Calu3 (cell line): Measurements from ENCODE around the gene TTC23. TPM values are rescaled to one million over a fixed set of nuclear protein-coding genes. Genes with fewer than 3 reads are reported as not detected.

Experiments
- BruUV-seq: library from RNA; stranded (reverse); fragments of 400-500 nt; replicated peaks from 2 replicates; lab custom pipeline; 2021; lab: Mats Ljungman, UMichigan
- CTCF ChIA-PET: fragments of 300-600 bp; sonication (Branson Sonifier 250); formaldehyde crosslinking; loops from one replicate; lab custom pipeline; 2022; ENCODE audit warnings: antibody characterized with exemption; lab: Charles Lee
- DNase-seq: peaks from one replicate; pipeline ENCODE4 v3.0.0; 2022
- H3K27ac Mint-ChIP-seq: one replicate; pipeline ENCODE4 v1.8.0; 2022; ENCODE audit warnings: mixed read lengths; ENCODE audit not compliant: unreplicated experiment
- H3K27me3 Mint-ChIP-seq: one replicate; pipeline ENCODE4 v1.8.0; 2022; ENCODE audit warnings: mixed read lengths; ENCODE audit not compliant: unreplicated experiment
- H3K36me3 Mint-ChIP-seq: one replicate; pipeline ENCODE4 v1.8.0; 2022; ENCODE audit warnings: mild to moderate bottlenecking, moderate library complexity, mixed read lengths; ENCODE audit not compliant: insufficient read depth, unreplicated experiment
- H3K4me1 Mint-ChIP-seq: one replicate; pipeline ENCODE4 v1.8.0; 2022; ENCODE audit warnings: mild to moderate bottlenecking, low read depth, mixed read lengths; ENCODE audit not compliant: unreplicated experiment
- H3K4me3 Mint-ChIP-seq: one replicate; pipeline ENCODE4 v1.8.0; 2022; ENCODE audit warnings: mild to moderate bottlenecking, low read depth, moderate library complexity, mixed read lengths; ENCODE audit not compliant: unreplicated experiment
- H3K9me3 Mint-ChIP-seq: one replicate; pipeline ENCODE4 v1.8.0; 2022; ENCODE audit warnings: low read depth, mixed read lengths; ENCODE audit not compliant: unreplicated experiment
- intact Hi-C: fragments of 100-400 bp; cut with micrococcal nuclease; formaldehyde crosslinking; loops from one replicate; pipeline ENCODE4 v1.10.0; 2022; ENCODE audit not compliant: unreplicated experiment
- total RNA-seq: library from RNA; stranded (reverse); gene quantifications from 2 replicates; pipeline ENCODE4 v1.2.3, GENCODE V29; 2022
- TF ChIP-seq, protein P1 (sequence below): fragments of 200-600 bp; IDR thresholded peaks from one replicate; pipeline ENCODE4 v1.8.0; 2022; ENCODE audit warnings: antibody characterized with exemption; ENCODE audit not compliant: unreplicated experiment

Gene TTC23
- total RNA-seq, 1 experiment from 2014 or later, result 18.9 TPM

- Mint-ChIP-seq H3K9me3 (peaks cover 3% of the 10 kb centered on the region), H3K27ac (no peak overlapping the region), H3K27me3 (no peaks in the 10 kb centered on the region), H3K4me3 (no peak overlapping the region), H3K36me3 (no peaks in the 10 kb centered on the region), H3K4me1 (no peaks in the 10 kb centered on the region)
- DNase-seq, result no peak
- intact Hi-C loops, result no loop called here
- TF ChIP-seq, protein P1, sequence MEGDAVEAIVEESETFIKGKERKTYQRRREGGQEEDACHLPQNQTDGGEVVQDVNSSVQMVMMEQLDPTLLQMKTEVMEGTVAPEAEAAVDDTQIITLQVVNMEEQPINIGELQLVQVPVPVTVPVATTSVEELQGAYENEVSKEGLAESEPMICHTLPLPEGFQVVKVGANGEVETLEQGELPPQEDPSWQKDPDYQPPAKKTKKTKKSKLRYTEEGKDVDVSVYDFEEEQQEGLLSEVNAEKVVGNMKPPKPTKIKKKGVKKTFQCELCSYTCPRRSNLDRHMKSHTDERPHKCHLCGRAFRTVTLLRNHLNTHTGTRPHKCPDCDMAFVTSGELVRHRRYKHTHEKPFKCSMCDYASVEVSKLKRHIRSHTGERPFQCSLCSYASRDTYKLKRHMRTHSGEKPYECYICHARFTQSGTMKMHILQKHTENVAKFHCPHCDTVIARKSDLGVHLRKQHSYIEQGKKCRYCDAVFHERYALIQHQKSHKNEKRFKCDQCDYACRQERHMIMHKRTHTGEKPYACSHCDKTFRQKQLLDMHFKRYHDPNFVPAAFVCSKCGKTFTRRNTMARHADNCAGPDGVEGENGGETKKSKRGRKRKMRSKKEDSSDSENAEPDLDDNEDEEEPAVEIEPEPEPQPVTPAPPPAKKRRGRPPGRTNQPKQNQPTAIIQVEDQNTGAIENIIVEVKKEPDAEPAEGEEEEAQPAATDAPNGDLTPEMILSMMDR, result no peak
- no TSS peak for BruUV-seq
- CTCF ChIA-PET, result no interaction called here
These were observed 16.6 kb downstream of the TTC23 start for GRCh38 chr15:99232740-99233139.

- intact Hi-C loops, result no loop called here
- DNase-seq, result no peak
- H3K9me3 Mint-ChIP-seq, result peaks cover 3% of the 10 kb centered on the region
- no peaks in the 10 kb centered on the region for H3K4me1 Mint-ChIP-seq
- TF ChIP-seq, protein P1, result no peak
- H3K27me3 Mint-ChIP-seq, result no peaks in the 10 kb centered on the region
- BruUV-seq, result no TSS peak
- H3K4me3 Mint-ChIP-seq, result no peak overlapping the region
- CTCF ChIA-PET, result no interaction called here
- H3K36me3 Mint-ChIP-seq, result no peaks in the 10 kb centered on the region
- H3K27ac Mint-ChIP-seq, result no peak overlapping the region
These were observed 18.5 kb downstream of the TTC23 start for GRCh38 chr15:99230867-99231266.

DNA sequence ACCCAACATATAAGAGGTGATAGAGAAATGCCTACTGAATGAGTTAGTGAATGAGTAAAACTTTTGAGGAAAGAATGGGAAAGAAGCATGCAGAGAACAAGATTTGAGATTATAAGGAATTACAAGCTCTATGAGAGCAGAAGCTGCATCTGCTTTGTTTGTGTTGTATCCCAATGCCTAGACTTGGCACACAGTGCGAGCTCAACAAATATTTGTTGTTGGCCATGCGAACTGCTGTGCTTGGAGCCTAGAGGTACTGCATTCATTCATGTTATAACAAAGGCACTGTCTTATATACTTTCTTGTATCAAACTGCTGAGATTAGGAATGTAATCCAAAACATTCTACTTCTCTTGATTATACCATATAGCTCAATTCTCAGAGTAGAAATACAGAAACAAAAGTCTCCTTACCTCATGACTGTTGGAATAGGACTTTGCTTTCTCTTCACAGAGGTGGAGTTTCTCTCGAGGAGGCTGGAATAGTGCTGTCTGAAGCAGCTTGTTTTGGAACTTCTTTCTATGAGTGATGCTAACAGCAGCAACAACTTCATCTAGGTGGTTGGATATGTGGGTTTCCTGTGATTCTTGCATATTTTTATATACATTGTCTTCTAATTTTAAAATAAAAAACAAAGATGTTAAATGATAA lies 21.1 kb downstream of the TTC23 start:
- H3K4me1 Mint-ChIP-seq, result no peaks in the 10 kb centered on the region

GRCh38 chr15:99226802-99227201 lies 22.6 kb downstream of the TTC23 start:
- TF ChIP-seq, protein P1, result no peak
- no TSS peak for BruUV-seq
- H3K27me3 Mint-ChIP-seq, result no peaks in the 10 kb centered on the region
- H3K4me3 Mint-ChIP-seq, result no peak overlapping the region
- no peak for DNase-seq
- no peaks in the 10 kb centered on the region for H3K4me1 Mint-ChIP-seq
- CTCF ChIA-PET, result no interaction called here
- H3K27ac Mint-ChIP-seq, result no peak overlapping the region
- no peaks in the 10 kb centered on the region for H3K36me3 Mint-ChIP-seq
- intact Hi-C loops, result no loop called here
- H3K9me3 Mint-ChIP-seq, result no peaks in the 10 kb centered on the region

More for the DNA sequence above, 21.1 kb downstream of the TTC23 start:
- Mint-ChIP-seq H3K27me3 (no peaks in the 10 kb centered on the region), H3K4me3 (no peak overlapping the region), H3K27ac (no peak overlapping the region), H3K36me3 (no peaks in the 10 kb centered on the region), H3K9me3 (peaks cover 3% of the 10 kb centered on the region)
- CTCF ChIA-PET, result no interaction called here
- TF ChIP-seq, protein P1, result no peak
- no TSS peak for BruUV-seq
- DNase-seq, result no peak
- intact Hi-C loops, result no loop called here
